Activated effector memory CD4-positive, alpha-beta T cell treated with anti-CD3 and anti-CD28 coated beads, Interleukin-2, amount 50 U/mL, for 16 hours (primary cell): ENCODE data around the gene WFDC2.

Experiments used
- DNase-seq: peaks from one replicate; pipeline ENCODE4 v3.0.0-alpha.2; 2020

WFDC2 gene, protein sequence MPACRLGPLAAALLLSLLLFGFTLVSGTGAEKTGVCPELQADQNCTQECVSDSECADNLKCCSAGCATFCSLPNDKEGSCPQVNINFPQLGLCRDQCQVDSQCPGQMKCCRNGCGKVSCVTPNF

DNA sequence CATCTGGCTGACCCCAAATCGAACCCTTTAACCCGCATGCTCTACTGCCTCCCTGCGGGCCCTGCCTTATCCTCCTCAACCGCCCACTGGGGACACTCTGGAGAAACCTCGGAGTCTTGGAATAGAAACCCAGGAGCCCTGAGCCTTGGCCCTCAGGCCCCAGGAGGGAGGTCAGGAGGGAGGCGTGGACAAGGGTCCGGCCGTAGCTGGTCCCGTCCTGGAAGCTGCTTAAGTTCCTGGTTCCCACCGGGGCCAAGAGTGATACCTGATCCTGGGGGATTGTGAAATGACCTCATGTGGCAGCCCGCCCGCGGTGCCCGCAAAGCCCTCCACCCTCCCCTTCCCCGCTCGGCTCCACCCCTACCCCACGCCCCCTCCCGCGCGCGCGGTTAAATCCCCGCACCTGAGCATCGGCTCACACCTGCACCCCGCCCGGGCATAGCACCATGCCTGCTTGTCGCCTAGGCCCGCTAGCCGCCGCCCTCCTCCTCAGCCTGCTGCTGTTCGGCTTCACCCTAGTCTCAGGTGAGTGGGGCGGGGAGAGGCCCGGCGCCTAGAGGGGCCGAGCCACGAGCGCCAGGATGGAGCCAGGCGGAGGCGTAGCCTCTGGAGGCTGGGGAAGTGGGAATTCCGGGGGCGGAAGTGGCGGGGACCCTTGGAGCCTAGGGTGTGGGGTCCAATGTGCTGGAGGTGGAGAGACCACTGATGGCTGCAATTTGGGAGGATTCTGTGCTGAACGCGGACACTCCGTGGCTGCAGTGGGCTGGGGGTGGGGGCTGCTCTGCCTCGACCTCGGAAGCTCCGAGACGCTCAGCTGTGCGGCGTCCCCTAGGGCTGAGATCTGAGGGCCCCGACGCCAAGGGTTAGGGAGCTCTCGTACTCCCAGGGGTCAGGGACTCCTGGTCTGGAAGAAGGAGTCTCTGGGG is at the start of gene WFDC2:
Gene WFDC2 (plus strand): TSS at position 418 of the 926 bp plus-strand sequence. CDS start 29 bp downstream, at position 447.
- DNase-seq: no peak

GRCh38 chr20:45420125-45420524 is 49.4 kb upstream of the WFDC2 start:
- no peak for DNase-seq

DNA sequence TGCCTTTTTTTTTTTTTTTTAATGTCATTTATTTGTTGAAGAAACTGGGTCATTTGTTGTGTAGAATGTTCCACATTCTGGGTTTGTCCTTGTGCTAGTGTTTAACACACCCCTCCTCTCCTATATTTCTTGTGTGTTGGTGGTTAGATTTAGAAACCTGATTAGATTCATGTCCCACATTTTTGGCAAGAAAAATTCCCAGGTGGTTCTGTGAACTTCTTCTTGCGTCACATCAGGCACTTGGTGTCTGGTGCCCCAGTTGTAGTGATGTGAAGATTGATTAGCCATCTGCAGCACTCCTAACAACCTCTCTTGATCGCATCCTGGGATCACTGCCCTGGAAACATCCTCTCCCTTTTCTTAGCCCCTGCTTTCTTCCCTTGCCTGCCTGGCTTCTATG is 45.9 kb upstream of the WFDC2 start:
- no peak for DNase-seq

DNA sequence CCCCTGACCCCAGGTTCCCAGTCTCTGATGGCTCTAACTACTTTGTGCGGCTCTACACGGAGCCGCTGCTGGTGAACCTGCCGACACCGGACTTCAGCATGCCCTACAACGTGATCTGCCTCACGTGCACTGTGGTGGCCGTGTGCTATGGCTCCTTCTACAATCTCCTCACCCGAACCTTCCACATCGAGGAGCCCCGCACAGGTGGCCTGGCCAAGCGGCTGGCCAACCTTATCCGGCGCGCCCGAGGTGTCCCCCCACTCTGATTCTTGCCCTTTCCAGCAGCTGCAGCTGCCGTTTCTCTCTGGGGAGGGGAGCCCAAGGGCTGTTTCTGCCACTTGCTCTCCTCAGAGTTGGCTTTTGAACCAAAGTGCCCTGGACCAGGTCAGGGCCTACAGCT is 44.0 kb upstream of the WFDC2 start:
- no peak for DNase-seq

GRCh38 chr20:45426320-45427016 is 43.1 kb upstream of the WFDC2 start:
- no peak for DNase-seq

GRCh38 chr20:45427236-45428149 is 42.1 kb upstream of the WFDC2 start:
- no peak for DNase-seq

GRCh38 chr20:45429618-45430017 is 39.9 kb upstream of the WFDC2 start:
- no peak for DNase-seq

- DNase-seq: no peak
Measured at GRCh38 chr20:45432294-45432693, 37.3 kb upstream of the WFDC2 start.

GRCh38 chr20:45433316-45433715 is 36.2 kb upstream of the WFDC2 start:
- DNase-seq: no peak

DNA sequence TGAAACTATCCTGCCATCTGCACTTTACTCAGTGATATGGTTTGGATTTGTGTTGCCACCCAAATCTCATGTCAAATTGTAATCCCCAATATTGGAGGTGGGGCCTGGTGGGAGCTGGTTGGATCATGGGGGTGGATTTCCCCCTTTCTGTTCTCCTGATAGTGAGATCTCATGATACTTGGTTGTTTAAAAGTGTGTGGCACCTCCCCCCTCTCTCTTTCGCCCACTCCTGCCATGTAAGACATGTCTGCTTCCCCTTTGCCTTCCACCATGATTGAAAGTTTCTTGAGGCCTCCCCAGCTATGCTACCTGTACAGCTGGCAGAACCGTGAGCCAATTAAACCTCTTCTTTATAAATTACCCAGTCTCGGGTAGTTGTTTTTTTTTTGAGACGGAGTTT is 35.6 kb upstream of the WFDC2 start:
- no peak for DNase-seq

DNA sequence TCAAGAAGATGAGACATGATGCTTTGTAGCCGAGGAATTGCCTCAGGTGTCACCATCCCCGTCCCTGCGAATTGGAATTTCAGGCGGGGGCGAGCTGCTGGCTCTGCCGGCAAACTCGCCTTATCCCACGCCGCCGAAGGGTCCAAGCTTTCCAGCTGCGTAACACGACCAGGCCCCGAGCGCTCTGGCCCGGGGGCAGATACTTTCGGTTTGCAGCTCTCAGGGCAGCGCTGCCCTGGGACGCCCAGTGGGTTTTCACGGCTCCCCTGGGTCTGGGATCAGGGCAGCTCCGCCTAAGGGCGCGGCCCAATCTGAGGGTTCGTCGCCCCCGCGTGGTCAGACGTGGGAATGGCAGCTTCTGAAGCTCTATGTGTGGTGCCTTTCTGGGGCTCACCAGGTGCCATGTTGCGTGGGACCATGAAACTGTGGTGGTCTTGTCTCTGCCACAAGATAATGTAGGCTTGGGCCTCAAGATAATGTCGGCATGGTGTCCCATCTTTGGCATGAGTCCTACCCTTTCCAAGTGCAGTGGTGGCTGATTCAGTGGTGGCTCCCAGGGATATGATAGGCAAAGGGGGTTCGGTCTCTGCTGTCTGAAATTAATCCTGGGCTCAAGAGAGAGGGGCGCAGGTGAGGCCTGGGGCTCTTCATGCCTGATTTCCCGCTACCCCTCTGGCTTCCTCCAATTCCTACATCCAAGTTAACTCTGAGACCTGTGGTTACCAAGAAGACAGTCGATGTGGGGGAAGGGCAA is 32.6 kb upstream of the WFDC2 start:
- peak; percentile 95 for DNase-seq

DNA sequence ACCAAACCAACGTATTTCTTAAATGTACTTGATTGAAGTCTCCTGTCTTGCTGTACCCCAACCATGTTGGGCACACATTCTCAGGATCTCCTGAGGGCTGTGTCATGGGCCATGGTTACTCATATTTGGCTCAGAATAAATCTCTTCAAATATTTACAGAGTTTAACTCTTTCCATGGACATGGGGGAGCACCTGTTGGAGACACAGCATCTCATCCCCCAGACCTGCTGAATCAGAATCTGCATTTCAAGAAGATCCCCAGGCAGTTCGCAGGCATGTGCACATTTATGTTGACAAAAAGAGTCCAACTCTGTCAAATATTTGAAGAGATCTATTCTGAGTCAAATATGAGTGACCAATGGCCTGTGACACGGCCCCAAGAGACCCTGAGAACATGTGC is 29.1 kb upstream of the WFDC2 start:
- DNase-seq: no peak

- DNase-seq: no peak
Measured at GRCh38 chr20:45440891-45441685, 28.5 kb upstream of the WFDC2 start.

DNA sequence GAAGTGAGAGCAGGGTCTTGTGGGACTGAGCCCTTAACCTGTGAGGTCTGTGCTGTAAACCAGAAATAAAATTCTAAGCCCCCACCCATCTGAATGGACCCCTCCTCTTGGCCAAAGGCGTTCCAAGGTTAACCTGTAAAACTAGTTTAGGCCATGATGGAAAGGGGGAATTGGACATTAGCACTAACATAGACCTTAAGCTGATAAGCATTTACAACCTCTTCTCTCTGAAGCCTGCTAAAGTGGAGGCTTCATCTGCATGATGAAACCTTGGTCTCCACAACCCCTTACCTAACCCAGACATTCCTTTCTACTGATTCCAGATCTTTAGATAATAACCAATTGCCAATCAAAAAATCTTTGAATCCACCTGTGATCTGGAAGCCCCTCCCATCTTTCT is 27.8 kb upstream of the WFDC2 start:
- no peak for DNase-seq

DNA sequence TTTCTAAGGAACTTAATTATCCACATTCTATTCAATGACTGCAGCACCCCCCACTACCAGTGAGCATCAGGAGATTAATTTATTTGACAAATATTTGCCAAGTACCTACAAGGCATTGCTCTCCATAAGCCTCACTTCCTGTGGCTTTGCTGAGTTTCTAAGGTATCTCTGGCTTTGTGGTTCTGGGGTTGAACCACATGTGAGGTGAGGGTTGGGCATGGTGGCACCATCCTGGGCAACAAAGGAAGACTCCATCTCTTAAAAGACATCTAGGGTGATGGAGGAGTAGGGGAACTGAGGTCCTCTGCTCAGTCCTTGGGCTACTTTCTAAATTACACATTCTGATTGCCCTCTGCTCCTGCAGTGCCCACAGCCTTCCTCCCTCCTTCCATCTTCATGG is 25.5 kb upstream of the WFDC2 start:
- no peak for DNase-seq

DNA sequence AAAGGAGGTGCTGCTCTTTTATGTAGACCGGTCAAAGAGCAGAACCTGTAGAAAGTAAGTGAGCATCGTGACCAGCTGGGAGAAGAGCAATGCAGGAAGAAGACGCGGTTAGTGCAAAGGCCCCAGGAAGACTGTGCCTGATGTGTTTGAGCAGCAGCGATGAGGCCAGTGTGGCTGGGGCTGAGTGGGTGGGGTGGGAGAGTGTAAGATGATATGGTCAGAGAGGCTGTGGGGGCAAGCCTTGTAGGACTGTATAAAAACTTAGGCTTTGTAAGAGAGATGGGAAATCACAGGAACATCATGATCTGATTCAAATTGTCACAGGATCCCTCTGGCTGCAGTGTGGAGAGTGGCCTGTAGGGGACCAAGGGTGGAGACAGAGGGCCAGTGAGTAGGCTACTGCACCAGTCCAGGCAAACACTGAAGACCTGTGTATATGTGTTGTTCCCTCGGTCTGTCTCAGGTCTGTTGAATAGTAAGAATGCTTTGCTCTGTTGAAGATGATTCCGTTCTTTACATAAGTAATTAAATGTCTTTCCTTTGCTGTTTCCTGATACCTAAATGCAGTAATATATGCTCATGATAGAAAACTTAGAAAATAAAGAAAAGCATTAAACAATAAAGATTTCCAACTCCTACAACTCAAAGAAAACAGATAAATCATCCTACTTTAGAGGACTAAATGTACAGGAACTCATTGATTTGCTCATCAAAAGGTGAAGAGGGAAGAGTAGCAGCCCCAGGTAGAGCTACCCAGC is 23.6 kb upstream of the WFDC2 start:
- DNase-seq: peak; percentile 69

DNA sequence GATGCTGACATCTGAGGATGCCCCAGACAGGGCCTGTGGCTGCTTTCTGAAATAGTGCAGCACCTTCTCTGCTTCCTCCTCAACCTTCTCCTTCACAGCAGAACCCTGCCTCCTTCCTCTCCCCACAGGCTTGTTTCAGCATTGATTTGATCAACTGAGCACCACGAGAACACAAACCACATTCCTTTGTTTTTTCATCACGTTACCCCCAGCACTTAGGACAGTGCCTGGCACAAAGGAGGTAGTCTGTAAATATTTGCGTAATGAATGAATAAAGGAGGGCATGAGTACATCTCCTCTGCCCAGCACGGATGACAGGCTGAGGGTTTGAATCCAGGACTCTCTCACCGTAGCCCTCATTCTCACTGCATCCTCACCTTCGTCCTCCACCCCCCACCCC is 21.3 kb upstream of the WFDC2 start:
- peak; percentile 45 for DNase-seq

DNA sequence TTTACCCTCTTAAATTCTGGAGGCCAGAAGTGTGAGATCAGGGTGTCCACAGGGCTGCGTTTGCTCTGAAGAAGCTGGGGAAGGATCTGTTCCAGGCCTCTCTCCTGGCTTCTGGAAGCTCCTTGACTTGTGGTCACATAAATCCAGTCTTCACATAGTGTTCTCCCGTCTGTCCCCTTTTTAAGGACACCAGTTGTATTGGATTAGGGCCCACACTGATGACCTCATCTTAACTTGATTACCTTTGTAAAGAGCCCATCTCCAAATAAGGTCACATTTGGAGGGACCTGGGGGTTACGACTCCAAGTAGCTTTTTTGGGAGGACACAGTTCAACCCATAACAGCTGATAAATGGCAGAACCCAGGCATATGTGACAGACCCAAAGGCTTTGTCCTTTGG is 20.0 kb upstream of the WFDC2 start:
- no peak for DNase-seq

GRCh38 chr20:45450097-45450818 is 19.3 kb upstream of the WFDC2 start:
- no peak for DNase-seq

- DNase-seq: no peak
Measured at GRCh38 chr20:45452238-45452637, 17.3 kb upstream of the WFDC2 start.
